ENCODE results near the gene MUC22. TPM values are rescaled to one million over a fixed set of nuclear protein-coding genes. Genes with fewer than 3 reads are reported as not detected.
"Not testable (repeated sequence)": the region's sequence is repeated elsewhere in the genome, so short reads cannot be mapped to it uniquely, and the experiment has no call there.

MUC22 gene
- 0.01 TPM for polyA plus RNA-seq (2012; ENCODE audit: low read depth, missing spikeins)

- no peak for TF ChIP-seq PAX5 (IDR thresholded peaks at IDR 0.05; ENCODE audit: insufficient read depth, low read length, severe bottlenecking)
- no peak for TF ChIP-seq POLR2AphosphoS5 (IDR thresholded peaks at IDR 0.05; ENCODE audit: low read depth, low read length)
- no peak for TF ChIP-seq SPI1 (IDR thresholded peaks at IDR 0.05; ENCODE audit: low read depth, low read length)
- TF ChIP-seq POU2F2 (IDR thresholded peaks at IDR 0.05; ENCODE audit: low read depth, low read length) = no peak
- no peak for TF ChIP-seq TAF1 (IDR thresholded peaks at IDR 0.05; ENCODE audit: low read depth, low read length)
- TF ChIP-seq POLR2A (IDR thresholded peaks at IDR 0.05; ENCODE audit: low read depth, low read length) = no peak
- DNase-seq (ENCODE audit: insufficient read length, low spot score) = no peak
- FAIRE-seq = no peak
Observed at GRCh38 chr6:31010393-31011060, at the start of gene MUC22. Gene MUC22, plus strand, starts transcription at chr6:31010474. Its CDS starts 233 bp downstream, at chr6:31010707.

GRCh38 chr6:30960907-30961673, 49.2 kb upstream of the MUC22 start:
- DNase-seq (ENCODE audit: insufficient read length, low spot score) = no peak
- FAIRE-seq = no peak
- TF ChIP-seq SPI1 (IDR thresholded peaks at IDR 0.05; ENCODE audit: low read depth, low read length) (no peak), PAX5 (IDR thresholded peaks at IDR 0.05; ENCODE audit: insufficient read depth, low read length, severe bottlenecking) (no peak), POLR2A (IDR thresholded peaks at IDR 0.05; ENCODE audit: low read depth, low read length) (no peak), POLR2AphosphoS5 (IDR thresholded peaks at IDR 0.05; ENCODE audit: low read depth, low read length) (no peak), TAF1 (IDR thresholded peaks at IDR 0.05; ENCODE audit: low read depth, low read length) (no peak), POU2F2 (IDR thresholded peaks at IDR 0.05; ENCODE audit: low read depth, low read length) (no peak)

- TF ChIP-seq SPI1 (IDR thresholded peaks at IDR 0.05; ENCODE audit: low read depth, low read length) = no peak
- no peak for TF ChIP-seq PAX5 (IDR thresholded peaks at IDR 0.05; ENCODE audit: insufficient read depth, low read length, severe bottlenecking)
- no peak for TF ChIP-seq POU2F2 (IDR thresholded peaks at IDR 0.05; ENCODE audit: low read depth, low read length)
- TF ChIP-seq POLR2AphosphoS5 (IDR thresholded peaks at IDR 0.05; ENCODE audit: low read depth, low read length) = no peak
- no peak for TF ChIP-seq TAF1 (IDR thresholded peaks at IDR 0.05; ENCODE audit: low read depth, low read length)
- no peak for TF ChIP-seq POLR2A (IDR thresholded peaks at IDR 0.05; ENCODE audit: low read depth, low read length)
Observed at GRCh38 chr6:30962716-30963115, 47.6 kb upstream of the MUC22 start.

GRCh38 chr6:30963641-30964040, 46.6 kb upstream of the MUC22 start:
- no peak for TF ChIP-seq POLR2AphosphoS5 (IDR thresholded peaks at IDR 0.05; ENCODE audit: low read depth, low read length)
- no peak for TF ChIP-seq POU2F2 (IDR thresholded peaks at IDR 0.05; ENCODE audit: low read depth, low read length)
- no peak for TF ChIP-seq SPI1 (IDR thresholded peaks at IDR 0.05; ENCODE audit: low read depth, low read length)
- no peak for TF ChIP-seq POLR2A (IDR thresholded peaks at IDR 0.05; ENCODE audit: low read depth, low read length)
- no peak for TF ChIP-seq PAX5 (IDR thresholded peaks at IDR 0.05; ENCODE audit: insufficient read depth, low read length, severe bottlenecking)
- TF ChIP-seq TAF1 (IDR thresholded peaks at IDR 0.05; ENCODE audit: low read depth, low read length) = no peak
- DNase-seq (ENCODE audit: insufficient read length, low spot score) = no peak
- no peak for FAIRE-seq

More at GRCh38 chr6:30962716-30963115, 47.6 kb upstream of the MUC22 start:
- no peak for DNase-seq (ENCODE audit: insufficient read length, low spot score)
- no peak for FAIRE-seq

GRCh38 chr6:30964075-30964474, 46.2 kb upstream of the MUC22 start:
- no peak for DNase-seq (ENCODE audit: insufficient read length, low spot score)

GRCh38 chr6:30965140-30965601, 45.1 kb upstream of the MUC22 start:
- FAIRE-seq = peak; percentile 28
- no peak for DNase-seq (ENCODE audit: insufficient read length, low spot score)
- TF ChIP-seq PAX5 (IDR thresholded peaks at IDR 0.05; ENCODE audit: insufficient read depth, low read length, severe bottlenecking) (no peak), POLR2AphosphoS5 (IDR thresholded peaks at IDR 0.05; ENCODE audit: low read depth, low read length) (no peak), POU2F2 (IDR thresholded peaks at IDR 0.05; ENCODE audit: low read depth, low read length) (no peak), POLR2A (IDR thresholded peaks at IDR 0.05; ENCODE audit: low read depth, low read length) (no peak), SPI1 (IDR thresholded peaks at IDR 0.05; ENCODE audit: low read depth, low read length) (no peak), TAF1 (IDR thresholded peaks at IDR 0.05; ENCODE audit: low read depth, low read length) (no peak)

More at GRCh38 chr6:30964075-30964474, 46.2 kb upstream of the MUC22 start:
- FAIRE-seq = no peak
- TF ChIP-seq PAX5 (IDR thresholded peaks at IDR 0.05; ENCODE audit: insufficient read depth, low read length, severe bottlenecking) (no peak), POLR2A (IDR thresholded peaks at IDR 0.05; ENCODE audit: low read depth, low read length) (no peak), SPI1 (IDR thresholded peaks at IDR 0.05; ENCODE audit: low read depth, low read length) (no peak), POLR2AphosphoS5 (IDR thresholded peaks at IDR 0.05; ENCODE audit: low read depth, low read length) (no peak), POU2F2 (IDR thresholded peaks at IDR 0.05; ENCODE audit: low read depth, low read length) (no peak), TAF1 (IDR thresholded peaks at IDR 0.05; ENCODE audit: low read depth, low read length) (no peak)

- no peak for DNase-seq (ENCODE audit: insufficient read length, low spot score)
- peak; percentile 50 for FAIRE-seq
- TF ChIP-seq SPI1 (IDR thresholded peaks at IDR 0.05; ENCODE audit: low read depth, low read length) (no peak), POLR2AphosphoS5 (IDR thresholded peaks at IDR 0.05; ENCODE audit: low read depth, low read length) (no peak), TAF1 (IDR thresholded peaks at IDR 0.05; ENCODE audit: low read depth, low read length) (no peak), POLR2A (IDR thresholded peaks at IDR 0.05; ENCODE audit: low read depth, low read length) (no peak), POU2F2 (IDR thresholded peaks at IDR 0.05; ENCODE audit: low read depth, low read length) (no peak), PAX5 (IDR thresholded peaks at IDR 0.05; ENCODE audit: insufficient read depth, low read length, severe bottlenecking) (no peak)
Observed at GRCh38 chr6:30966154-30966553, 44.1 kb upstream of the MUC22 start.

GRCh38 chr6:30969171-30969570, 41.1 kb upstream of the MUC22 start:
- not testable (repeated sequence) for DNase-seq (ENCODE audit: insufficient read length, low spot score)
- TF ChIP-seq SPI1 (IDR thresholded peaks at IDR 0.05; ENCODE audit: low read depth, low read length) = peak; percentile 46; the same call in 1 of the 2 replicates

GRCh38 chr6:30970946-30971345, 39.3 kb upstream of the MUC22 start:
- FAIRE-seq (no peak), DNase-seq (ENCODE audit: insufficient read length, low spot score) (no peak)
- TF ChIP-seq PAX5 (IDR thresholded peaks at IDR 0.05; ENCODE audit: insufficient read depth, low read length, severe bottlenecking) (no peak), SPI1 (IDR thresholded peaks at IDR 0.05; ENCODE audit: low read depth, low read length) (no peak), POLR2AphosphoS5 (IDR thresholded peaks at IDR 0.05; ENCODE audit: low read depth, low read length) (no peak), POLR2A (IDR thresholded peaks at IDR 0.05; ENCODE audit: low read depth, low read length) (no peak), POU2F2 (IDR thresholded peaks at IDR 0.05; ENCODE audit: low read depth, low read length) (no peak), TAF1 (IDR thresholded peaks at IDR 0.05; ENCODE audit: low read depth, low read length) (no peak)

More at GRCh38 chr6:30969171-30969570, 41.1 kb upstream of the MUC22 start:
- FAIRE-seq = not testable (repeated sequence)

All from GM12891 (cell line).